ENCODE measurements around the gene PRG3. TPM values are rescaled to one million over a fixed set of nuclear protein-coding genes. Genes with fewer than 3 reads are reported as not detected.

PRG3 gene
- total RNA-seq, 1 experiment from 2014 or later: not detected

DNA sequence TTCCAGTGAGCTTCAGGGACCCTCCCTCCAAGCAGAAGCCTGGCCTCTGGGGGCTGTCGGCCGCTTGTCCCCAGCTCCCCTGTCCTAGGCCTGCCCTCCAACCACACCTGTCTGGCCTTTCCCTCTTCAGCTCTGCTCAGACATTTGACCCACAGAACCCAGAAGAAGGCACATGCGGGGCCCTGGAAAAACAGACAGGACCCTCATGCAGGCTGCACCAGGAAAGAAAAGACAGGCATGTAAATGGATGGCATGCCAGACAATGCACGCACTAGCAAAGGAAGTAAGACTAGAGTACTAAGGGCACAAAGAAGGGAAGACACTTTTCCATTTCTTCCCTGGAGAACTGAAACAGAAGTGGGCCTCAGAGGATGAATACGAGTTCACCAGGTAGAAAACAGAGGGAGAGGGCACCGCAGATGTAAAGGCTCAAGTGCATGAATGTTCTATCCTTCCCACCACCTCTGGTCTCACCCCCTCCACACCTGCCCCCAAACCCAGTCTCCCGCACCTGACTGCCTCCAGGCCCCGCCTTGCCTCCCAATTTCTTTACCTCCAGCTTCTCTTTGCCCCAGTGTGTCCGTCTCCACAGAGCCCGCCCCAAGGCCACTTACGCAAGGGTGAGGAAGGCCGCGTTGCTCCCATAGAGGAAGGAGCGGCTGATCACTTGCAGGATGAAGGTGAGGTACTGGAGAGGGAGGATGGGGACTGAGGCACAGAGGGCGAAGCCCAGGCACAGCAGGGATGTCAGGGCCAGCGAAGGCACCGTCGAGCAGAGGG, 28.6 kb upstream of the PRG3 start:
- Histone ChIP-seq H2BK120ac (ENCODE audit: low read depth, low read length, poor library complexity, severe bottlenecking) (no peak overlapping the region), H3K23ac (ENCODE audit: insufficient read length, low read depth, low read length) (no peak overlapping the region), H3K9ac (ENCODE audit: extremely low read depth, insufficient read length, low read length) (no peak overlapping the region), H3K79me1 (ENCODE audit: insufficient read depth, low read depth, low read length, poor library complexity, severe bottlenecking) (no peaks in the 10 kb centered on the region), H2BK20ac (ENCODE audit: low read depth, low read length, poor library complexity, severe bottlenecking) (no peak overlapping the region), H4K91ac (ENCODE audit: insufficient read length, low read depth, low read length) (no peak overlapping the region), H2BK5ac (ENCODE audit: insufficient read length, low read length) (no peak overlapping the region), H4K20me1 (ENCODE audit: control insufficient read depth, insufficient read depth, insufficient read length) (no peaks in the 10 kb centered on the region), H3K4me2 (ENCODE audit: insufficient read depth, insufficient read length, low read length) (no peak overlapping the region), H2AK5ac (ENCODE audit: insufficient read length, low read length) (no peak overlapping the region), H4K8ac (replicated peaks; ENCODE audit: insufficient read length, low read depth, low read length) (no peak overlapping the region), H3K4me1 (ENCODE audit: insufficient read depth, low read length) (no peaks in the 10 kb centered on the region), H2BK15ac (ENCODE audit: low read depth, low read length) (no peak overlapping the region), H2BK12ac (ENCODE audit: insufficient read length, low read depth, low read length) (no peak overlapping the region), H3K18ac (ENCODE audit: insufficient read length, low read depth, low read length) (no peak overlapping the region), H3K14ac (ENCODE audit: insufficient read depth, low read length) (no peak overlapping the region), H3K23me2 (ENCODE audit: insufficient read length, low read depth, low read length, poor library complexity, severe bottlenecking) (no peaks in the 10 kb centered on the region), H3K4ac (ENCODE audit: low read depth, low read length) (no peak overlapping the region), H3K27ac (ENCODE audit: insufficient read length, low read depth, low read length) (no peak overlapping the region), H3T11ph (ENCODE audit: low read length) (no peak overlapping the region), H3K27me3 (ENCODE audit: insufficient read depth, low read length) (no peaks in the 10 kb centered on the region), H3K9me3 (ENCODE audit: control insufficient read depth, low read depth, low read length) (no peaks in the 10 kb centered on the region), H4K5ac (ENCODE audit: insufficient read length, low read depth, low read length) (no peak overlapping the region), H2AFZ (ENCODE audit: low read length) (no peak overlapping the region), H3K79me2 (ENCODE audit: insufficient read depth, low read length) (no peaks in the 10 kb centered on the region), H3K56ac (ENCODE audit: insufficient read length, low read depth, low read length) (no peak overlapping the region)
- Mint-ChIP-seq H3K9me3 (no peaks in the 10 kb centered on the region), H3K27ac (no peak overlapping the region; a peak in 2 of 7 replicates), H3K4me3 (no peak overlapping the region), H3K4me1 (peaks cover 0 to 4% of the 10 kb centered on the region in 2 experiments; a peak in 1 of 4 replicates), H3K36me3 (ENCODE audit: insufficient read depth in 1 of 3, low read depth in 3 of 3) (peaks cover 22 to 55% (median 37%) of the 10 kb centered on the region in 3 experiments), H3K27me3 (ENCODE audit: low read depth) (no peaks in the 10 kb centered on the region)
- TF ChIP-seq, protein P1, sequence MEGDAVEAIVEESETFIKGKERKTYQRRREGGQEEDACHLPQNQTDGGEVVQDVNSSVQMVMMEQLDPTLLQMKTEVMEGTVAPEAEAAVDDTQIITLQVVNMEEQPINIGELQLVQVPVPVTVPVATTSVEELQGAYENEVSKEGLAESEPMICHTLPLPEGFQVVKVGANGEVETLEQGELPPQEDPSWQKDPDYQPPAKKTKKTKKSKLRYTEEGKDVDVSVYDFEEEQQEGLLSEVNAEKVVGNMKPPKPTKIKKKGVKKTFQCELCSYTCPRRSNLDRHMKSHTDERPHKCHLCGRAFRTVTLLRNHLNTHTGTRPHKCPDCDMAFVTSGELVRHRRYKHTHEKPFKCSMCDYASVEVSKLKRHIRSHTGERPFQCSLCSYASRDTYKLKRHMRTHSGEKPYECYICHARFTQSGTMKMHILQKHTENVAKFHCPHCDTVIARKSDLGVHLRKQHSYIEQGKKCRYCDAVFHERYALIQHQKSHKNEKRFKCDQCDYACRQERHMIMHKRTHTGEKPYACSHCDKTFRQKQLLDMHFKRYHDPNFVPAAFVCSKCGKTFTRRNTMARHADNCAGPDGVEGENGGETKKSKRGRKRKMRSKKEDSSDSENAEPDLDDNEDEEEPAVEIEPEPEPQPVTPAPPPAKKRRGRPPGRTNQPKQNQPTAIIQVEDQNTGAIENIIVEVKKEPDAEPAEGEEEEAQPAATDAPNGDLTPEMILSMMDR (conservative IDR thresholded peaks at IDR 0.05): no peak
- no peak for DNase-seq
- WGBS (ENCODE audit: extremely low coverage, insufficient read length, low lambda C conversion rate): no CpG with 5 or more reads among the region's 18 CpGs

All from H9 (cell line).